ENCODE results near the gene SZRD1.
"Not testable (repeated sequence)": the region's sequence is repeated elsewhere in the genome, so short reads cannot be mapped to it uniquely, and the experiment has no call there.

SZRD1 gene, protein sequence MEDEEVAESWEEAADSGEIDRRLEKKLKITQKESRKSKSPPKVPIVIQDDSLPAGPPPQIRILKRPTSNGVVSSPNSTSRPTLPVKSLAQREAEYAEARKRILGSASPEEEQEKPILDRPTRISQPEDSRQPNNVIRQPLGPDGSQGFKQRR

GRCh38 chr1:16366722-16367257 lies at the start of gene SZRD1:
SZRD1 (plus strand) TSS chr1:16367242; CDS start chr1:16367258, 16 bp downstream.
- DNase-seq = peak; percentile 96

GRCh38 chr1:16318555-16318954 lies 48.5 kb upstream of the SZRD1 start:
- DNase-seq = no peak

GRCh38 chr1:16321176-16321867 lies 45.7 kb upstream of the SZRD1 start:
- no peak for DNase-seq

GRCh38 chr1:16324456-16324890 lies 42.6 kb upstream of the SZRD1 start:
- no peak for DNase-seq

DNA sequence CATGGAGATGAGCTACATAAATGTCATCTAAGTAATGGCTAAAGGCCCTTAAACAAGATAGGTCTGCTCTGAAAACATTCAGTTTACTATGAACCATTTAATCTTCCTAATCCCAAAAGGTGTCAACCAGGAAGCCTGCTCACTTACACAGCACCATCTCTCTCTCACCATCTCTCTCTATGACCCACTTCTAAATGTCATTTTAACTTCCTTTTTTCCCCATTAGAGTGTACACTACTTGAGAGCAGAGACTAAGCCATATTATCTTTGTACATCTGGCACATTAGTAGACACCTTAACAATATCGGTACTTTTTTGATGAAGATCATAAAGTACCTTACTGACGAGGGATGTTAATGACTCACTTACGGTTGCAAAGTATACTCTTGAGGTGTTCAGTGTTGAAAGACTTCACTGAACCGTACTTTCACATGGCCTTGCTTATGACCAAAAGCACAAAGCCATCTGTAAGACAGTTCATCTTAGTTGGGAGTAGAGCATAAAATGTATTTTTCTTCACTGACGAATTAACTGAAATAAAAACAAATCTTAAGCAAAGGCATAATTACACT lies 40.1 kb upstream of the SZRD1 start:
- DNase-seq = no peak

DNA sequence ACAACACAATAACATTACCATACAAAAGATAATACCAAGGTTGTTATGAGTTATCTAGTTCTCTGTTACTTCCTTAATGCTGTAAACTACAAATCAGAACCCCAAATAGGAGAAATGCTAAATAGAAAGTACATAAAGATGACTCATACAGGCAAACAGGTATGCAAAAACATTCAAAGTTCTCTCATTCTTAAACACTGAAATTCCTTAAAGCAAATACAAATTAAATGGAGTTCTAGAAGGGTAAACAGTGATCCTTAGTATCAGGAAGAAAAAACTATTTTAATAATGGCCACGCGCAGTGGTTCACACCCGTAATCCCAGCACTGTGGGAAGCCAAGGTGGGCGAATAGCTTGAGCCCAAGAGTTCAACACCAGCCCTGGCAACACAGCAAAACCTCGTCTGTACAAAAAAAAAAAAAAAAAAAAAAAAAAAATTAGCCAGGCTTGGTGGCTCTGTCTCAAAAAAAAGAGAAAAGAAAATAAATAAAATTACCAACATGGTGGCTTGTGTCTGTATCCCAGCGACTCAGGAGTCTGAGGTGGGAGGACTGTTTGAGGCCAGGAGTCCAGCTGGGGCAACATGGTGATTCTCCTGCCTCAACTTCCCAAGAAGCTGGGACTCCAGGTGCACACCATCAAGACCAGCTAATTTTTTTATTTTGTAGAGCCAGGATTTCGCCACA lies 32.2 kb upstream of the SZRD1 start:
- no peak for DNase-seq

- DNase-seq = no peak
Observed at GRCh38 chr1:16338961-16339360, 28.1 kb upstream of the SZRD1 start.

DNA sequence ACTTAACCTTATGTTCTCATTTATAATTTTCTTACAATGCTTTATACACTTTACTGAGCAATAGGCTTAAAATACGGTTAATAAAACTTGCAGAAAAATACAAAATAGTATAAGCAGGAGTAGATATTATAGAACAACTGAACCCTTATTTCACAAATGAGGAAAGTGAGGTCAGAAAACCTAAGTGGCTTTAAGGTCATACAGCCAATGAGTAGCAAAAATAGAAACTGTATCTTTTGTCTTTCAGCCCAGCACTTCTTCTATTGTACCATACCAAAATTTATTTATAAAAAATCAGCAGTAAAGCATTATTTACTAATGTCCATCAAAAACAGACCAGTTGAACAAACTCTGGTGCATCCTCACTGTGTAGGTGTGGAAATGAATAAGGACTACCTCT lies 26.4 kb upstream of the SZRD1 start:
- no peak for DNase-seq

- no peak for DNase-seq
Observed at GRCh38 chr1:16342331-16343062, 24.5 kb upstream of the SZRD1 start.

- DNase-seq = not testable (repeated sequence)
Observed at GRCh38 chr1:16343276-16343675, 23.8 kb upstream of the SZRD1 start.

DNA sequence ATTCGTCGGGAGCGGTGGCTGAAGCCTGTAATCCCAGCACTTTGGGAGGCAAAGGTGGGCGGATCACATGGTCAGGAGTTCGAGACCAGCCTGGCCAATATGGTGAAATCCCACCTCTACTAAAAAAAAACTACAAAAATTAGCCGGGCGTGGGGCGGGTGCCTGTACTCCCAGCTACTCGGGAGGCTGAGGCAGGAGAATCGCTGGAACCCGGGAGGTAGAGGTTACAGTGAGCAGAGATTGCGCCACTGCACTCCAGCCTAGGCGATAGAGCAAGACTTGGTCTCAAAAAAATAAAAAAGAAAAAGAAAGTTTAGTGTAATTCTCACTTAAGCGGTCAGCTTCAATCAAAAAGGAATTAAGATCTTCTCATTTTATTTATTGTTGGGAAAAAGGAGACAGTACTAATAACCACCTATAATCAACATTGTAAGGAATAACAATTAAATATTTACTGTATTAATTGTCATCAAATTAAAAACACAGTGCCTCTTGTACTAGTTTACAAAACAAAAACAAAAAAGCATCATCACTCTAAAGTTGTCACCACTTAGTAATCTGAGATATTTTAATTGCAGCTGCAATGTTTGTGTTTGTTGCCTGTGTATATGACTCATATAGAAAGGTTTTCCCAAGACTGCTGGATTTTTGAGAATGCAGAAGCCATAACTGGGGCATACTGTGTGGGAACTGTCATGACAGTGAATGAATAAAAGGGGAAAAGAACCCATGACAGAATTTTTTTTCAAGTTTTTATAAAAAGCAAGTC lies 18.4 kb upstream of the SZRD1 start:
- DNase-seq = no peak

DNA sequence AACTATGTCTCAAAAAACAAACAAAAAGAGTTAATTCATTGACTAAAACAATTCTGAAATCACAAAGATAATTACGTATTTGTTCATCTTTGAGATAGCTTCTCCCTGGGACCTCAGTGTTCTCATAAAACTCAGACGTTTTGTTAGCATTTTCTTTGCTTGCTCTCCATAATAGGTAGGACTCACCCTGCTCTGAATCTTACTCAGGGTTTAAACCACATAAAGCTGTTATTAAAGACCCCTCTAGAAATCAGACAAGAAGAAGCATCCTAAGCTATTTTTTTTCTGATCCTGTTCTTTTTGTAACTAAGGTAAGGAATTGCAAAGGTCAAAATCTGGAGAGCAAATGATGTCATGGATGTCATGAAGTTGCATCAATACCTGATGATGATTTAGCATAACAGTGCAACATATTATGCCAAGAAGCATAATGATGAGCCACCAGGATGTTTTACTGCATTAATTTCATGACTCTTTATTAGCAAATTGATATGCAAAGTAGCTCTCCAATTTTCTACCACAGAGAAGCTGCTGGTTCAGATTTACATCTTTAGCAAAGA lies 17.1 kb upstream of the SZRD1 start:
- no peak for DNase-seq

GRCh38 chr1:16351456-16351993 lies 15.5 kb upstream of the SZRD1 start:
- no peak for DNase-seq

DNA sequence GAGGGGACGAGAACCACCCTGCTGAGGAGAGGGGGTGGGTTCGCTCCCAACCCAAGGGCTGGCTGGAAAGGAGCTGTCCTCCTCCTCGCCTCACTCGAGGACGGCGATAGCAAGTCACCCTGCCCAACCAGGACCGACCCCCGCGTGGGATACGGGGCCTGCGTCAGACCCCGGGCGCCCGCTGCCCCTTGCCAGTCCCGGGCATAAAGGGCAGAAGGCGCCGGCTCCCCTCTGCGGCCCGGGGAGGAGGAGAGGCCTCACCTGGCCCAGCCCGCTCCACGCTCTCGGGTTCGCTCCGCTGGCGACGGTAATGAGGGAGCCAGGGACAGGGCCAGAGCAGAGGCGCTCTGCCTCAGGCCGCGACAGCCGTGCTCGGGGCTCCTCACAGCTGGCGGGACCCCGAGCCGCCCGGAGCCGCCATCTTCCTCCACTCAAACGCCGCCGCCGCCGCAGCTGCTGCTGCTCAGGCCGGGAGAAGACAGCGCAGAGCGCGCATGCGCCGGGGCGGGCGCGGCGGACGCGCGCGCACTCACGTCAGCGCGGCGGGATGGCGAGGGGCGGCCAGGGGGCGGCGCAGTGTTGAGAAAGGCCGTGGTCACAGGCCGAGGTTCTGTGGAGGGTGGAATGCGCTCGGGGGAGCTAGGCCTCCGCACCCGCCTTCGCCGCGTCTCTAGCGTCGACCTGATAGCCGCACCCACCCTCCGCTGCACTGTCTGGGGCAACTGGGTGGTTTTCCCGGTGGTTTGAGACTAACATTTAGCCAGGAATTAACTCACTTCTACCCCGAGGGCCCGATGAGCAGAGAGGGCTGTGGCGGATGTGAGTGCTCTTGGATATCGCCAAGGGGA lies 14.8 kb upstream of the SZRD1 start, which contains the start of gene FBXO42:
Gene FBXO42 (minus strand): TSS at position 487 of the 848 bp plus-strand sequence. CDS start 37,062 bp downstream, outside the sequence.
- DNase-seq = peak; percentile 89

DNA sequence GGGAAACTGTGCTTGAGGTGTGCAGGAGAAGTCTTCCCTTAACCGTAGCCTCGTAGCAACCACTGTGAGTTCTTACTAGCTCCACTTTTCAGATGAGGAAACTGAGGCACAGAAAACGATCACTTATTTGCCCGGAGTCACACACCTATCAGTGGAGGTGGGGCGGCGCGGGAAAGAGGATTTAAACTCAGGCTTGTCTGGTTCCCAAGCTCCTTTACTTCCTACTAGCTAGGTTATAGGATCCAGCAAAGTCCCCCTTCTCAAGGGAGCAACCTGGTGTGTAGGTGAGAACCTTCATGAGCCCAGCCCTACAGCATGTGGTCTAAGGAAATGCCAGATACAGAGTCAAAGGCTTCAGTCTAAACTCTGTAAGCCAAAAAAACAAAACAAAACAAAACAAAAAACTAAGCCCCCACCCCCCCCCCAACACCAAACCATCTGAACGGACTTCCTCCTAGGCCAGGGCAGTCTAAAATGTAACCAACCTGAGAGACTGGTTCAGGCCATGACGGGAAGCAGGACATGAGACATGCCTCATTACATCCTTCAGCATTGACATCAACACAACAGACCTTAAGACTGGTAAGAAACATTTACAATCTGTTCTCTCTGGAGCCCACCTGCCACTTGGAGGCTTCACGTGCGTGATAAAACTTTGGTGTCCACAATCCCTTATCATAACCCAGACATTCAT lies 14.1 kb upstream of the SZRD1 start:
- no peak for DNase-seq

- no peak for DNase-seq
Observed at GRCh38 chr1:16354619-16355018, 12.4 kb upstream of the SZRD1 start.

DNA sequence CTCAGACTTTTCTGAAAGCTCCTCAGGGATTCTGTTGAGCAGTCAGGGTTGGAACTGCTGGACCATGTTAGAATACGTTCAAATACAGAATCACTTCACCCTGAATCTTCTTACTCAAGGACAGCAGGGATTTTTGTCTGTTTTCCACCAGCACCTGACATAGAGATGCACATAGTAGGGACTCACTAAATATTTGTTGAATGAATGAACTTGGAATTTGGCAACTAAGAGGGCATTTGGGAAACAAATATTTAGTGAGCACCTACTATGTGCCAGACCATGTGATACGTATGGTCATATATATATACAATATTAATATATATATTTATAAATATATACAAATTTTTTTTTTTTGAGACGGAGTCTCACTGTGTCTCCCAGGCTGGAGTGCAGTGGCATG lies 10.2 kb upstream of the SZRD1 start:
- no peak for DNase-seq

- not testable (repeated sequence) for DNase-seq
Observed at GRCh38 chr1:16365146-16365498, 1.9 kb upstream of the SZRD1 start.

DNA sequence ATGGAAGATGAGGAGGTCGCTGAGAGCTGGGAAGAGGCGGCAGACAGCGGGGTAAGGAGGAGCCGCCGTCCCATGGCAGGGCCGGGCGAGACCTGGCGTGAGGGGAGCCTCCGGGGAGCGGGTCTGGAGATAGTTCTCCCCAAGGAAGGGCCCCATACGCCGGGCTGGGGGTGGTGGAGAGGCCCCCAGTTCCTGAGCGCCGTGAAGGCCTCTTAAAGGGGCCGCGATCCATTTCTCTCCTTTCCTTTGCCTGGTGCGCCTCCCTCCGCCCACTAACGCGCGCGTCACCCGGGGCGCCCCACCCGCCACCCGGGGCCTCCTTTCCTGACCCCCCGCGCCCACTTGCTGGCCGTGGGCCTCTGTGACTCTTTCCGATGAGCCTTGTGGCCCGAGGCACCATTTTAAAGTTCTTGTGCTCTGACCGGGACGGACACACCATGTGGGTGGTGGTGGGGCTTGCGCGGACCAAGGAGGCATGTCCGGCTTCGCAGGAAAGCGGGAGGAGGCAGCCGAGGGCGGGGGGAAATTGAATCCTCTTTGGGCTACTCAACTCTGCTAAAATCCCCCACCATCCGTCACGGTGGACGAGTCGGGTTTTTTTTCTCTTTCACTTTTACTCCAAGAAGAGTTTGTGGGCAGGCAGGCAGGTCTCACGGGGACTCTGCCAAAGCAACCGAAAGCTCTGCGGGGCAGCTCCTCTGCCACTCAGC lies 371 bp downstream of the SZRD1 start:
- DNase-seq = peak; percentile 89

Measured in T1000 (cell line).